Lung (tissue), 12 donors: ENCODE data around the gene CDC42BPB. TPM values are rescaled to one million over a fixed set of nuclear protein-coding genes. Genes with fewer than 3 reads are reported as not detected.
"Not testable (repeated sequence)": the region's sequence is repeated elsewhere in the genome, so short reads cannot be mapped to it uniquely, and the experiment has no call there.

Experiments
- ATAC-seq: fragments of 200-7000 bp; cut with Tn5 transposase; one replicate; pipeline ENCODE4 v1.9.1; 2020; ENCODE audit warnings: moderate number of reproducible peaks; ENCODE audit not compliant: insufficient read depth, low FRiP score
- DNase-seq, 3 donors: peaks; one replicate each; pipeline ENCODE4 v3.0.0-alpha.2; 2013 to 2017
- H3K27ac ChIP-seq, 2 donors: one replicate each; pipeline ENCODE4 v1.5.1; 2013; ENCODE audit warnings: mild to moderate bottlenecking in 2 of 2, moderate library complexity in 2 of 2, control low read depth in 1 of 2, inconsistent platforms in 1 of 2, low read depth in 1 of 2, low read length in 1 of 2
- H3K27me3 ChIP-seq, 3 donors: one replicate each; pipeline ENCODE4 v1.5.1; 2013; ENCODE audit warnings: low read length in 2 of 3; ENCODE audit not compliant: control insufficient read depth in 3 of 3, insufficient read depth in 3 of 3
- H3K36me3 ChIP-seq, 4 donors: one replicate each; pipeline ENCODE4 v1.5.1; 2013; ENCODE audit warnings: low read length in 4 of 4, mild to moderate bottlenecking in 1 of 4, moderate library complexity in 1 of 4; ENCODE audit not compliant: control insufficient read depth in 4 of 4, insufficient read depth in 4 of 4
- H3K4me1 ChIP-seq, 5 donors: one replicate each; pipeline ENCODE4 v1.5.1; 2013; ENCODE audit warnings: low read length in 5 of 5, mild to moderate bottlenecking in 2 of 5, moderate library complexity in 1 of 5; ENCODE audit not compliant: control insufficient read depth in 5 of 5, insufficient read depth in 5 of 5
- H3K4me3 ChIP-seq: one replicate; pipeline ENCODE4 v1.5.1; 2013; ENCODE audit warnings: mild to moderate bottlenecking, control low read depth, moderate library complexity
- H3K9ac ChIP-seq, 2 donors: one replicate each; pipeline ENCODE4 v1.5.1; 2013; ENCODE audit warnings: low read length in 2 of 2, control low read depth in 1 of 2; ENCODE audit not compliant: insufficient read depth in 1 of 2
- H3K9me3 ChIP-seq, 4 donors: one replicate each; pipeline ENCODE4 v1.5.1; 2013; ENCODE audit warnings: low read length in 3 of 4, mild to moderate bottlenecking in 1 of 4, moderate library complexity in 1 of 4; ENCODE audit not compliant: control insufficient read depth in 4 of 4, insufficient read depth in 3 of 4
- CTCF ChIP-seq: IDR thresholded peaks from 2 replicates; pipeline ENCODE4 v1.5.1; 2012; ENCODE audit warnings: mild to moderate bottlenecking; ENCODE audit errors: control extremely low read depth, extremely low read depth
- WGBS, 2 donors: extraction: QIAGEN DNeasy Blood & Tissue Kit; methylation state at CpG; one replicate each; pipeline ENCODE4 v1.1.7; 2013; 5-methylcytosine and 5-hydroxymethylcytosine counted together
- polyA plus RNA-seq, 2 donors: library from polyadenylated mRNA; stranded (reverse); fragments of 200-250 nt; gene quantifications; one replicate each; pipeline ENCODE4 v1.2.1, GENCODE V29; 2013
- total RNA-seq, 2 donors: library from RNA; depleted of rRNA in 1 of 2; stranded (reverse); fragments of >200 nt in 1 of 2; gene quantifications; one replicate each; pipeline ENCODE4 v1.2.1, GENCODE V29; 2014 to 2021
- donor health status: control.
- donor health status: control.
- donor health status: Bipolar disorder and iron deficiency.
- donor health status: healthy.
- donor health status: DM: yes; HTN: yes; CAD: no.

CDC42BPB gene
- total and polyA plus RNA-seq, 4 donors: 39.3 to 97.9 (median 66.6) TPM

- Histone ChIP-seq H3K36me3 (peaks cover 0 to 2% (median 0%) of the 10 kb centered on the region in 4 donors), H3K9me3 (peaks cover 0 to 3% (median 0%) of the 10 kb centered on the region in 4 donors), H3K27me3 (no peaks in the 10 kb centered on the region), H3K4me1 (peaks cover 0 to 16% (median 5%) of the 10 kb centered on the region in 5 donors), H3K9ac (no peak overlapping the region), H3K27ac (no peak overlapping the region), H3K4me3 (no peak overlapping the region)
- no peak for DNase-seq
- WGBS, 2 donors: 70 to 72% methylated on average over 11 of the region's 11 CpGs
- no peak for ATAC-seq
- no peak for TF ChIP-seq CTCF
Measured at GRCh38 chr14:103028161-103028767, 29.1 kb downstream of the CDC42BPB start.

- no peaks in the 10 kb centered on the region for H3K27me3 ChIP-seq
- DNase-seq (no peak), ATAC-seq (no peak)
- WGBS, 2 donors: 95 to 99% methylated on average over 3 of the region's 3 CpGs
- H3K9ac ChIP-seq: no peak overlapping the region
- peaks cover 0 to 3% (median 0%) of the 10 kb centered on the region in 4 donors for H3K9me3 ChIP-seq
- H3K4me3 ChIP-seq: no peak overlapping the region
- no peak for TF ChIP-seq CTCF
- peaks cover 0 to 2% (median 0%) of the 10 kb centered on the region in 4 donors for H3K36me3 ChIP-seq
- peaks cover 2 to 19% (median 6%) of the 10 kb centered on the region in 5 donors for H3K4me1 ChIP-seq
- no peak overlapping the region for H3K27ac ChIP-seq
Measured at GRCh38 chr14:103027451-103027850, 29.9 kb downstream of the CDC42BPB start.

- no peak overlapping the region for H3K9ac ChIP-seq
- TF ChIP-seq CTCF: no peak
Measured at GRCh38 chr14:103026988-103027387, 30.4 kb downstream of the CDC42BPB start.

GRCh38 chr14:103026196-103026595, 31.2 kb downstream of the CDC42BPB start:
- H3K4me1 ChIP-seq: peaks cover 5 to 27% (median 8%) of the 10 kb centered on the region in 5 donors
- ATAC-seq, DNase-seq, H3K27me3 ChIP-seq, H3K9me3 ChIP-seq, H3K9ac ChIP-seq, H3K36me3 ChIP-seq, H3K4me3 ChIP-seq, H3K27ac ChIP-seq: not testable (repeated sequence)
- 91 to 98% methylated on average over 6 of the region's 6 CpGs for WGBS, 2 donors

More at GRCh38 chr14:103026988-103027387, 30.4 kb downstream of the CDC42BPB start:
- DNase-seq (no peak), ATAC-seq (no peak)
- H3K27me3 ChIP-seq: no peaks in the 10 kb centered on the region
- peaks cover 0 to under 1% (median 0%) of the 10 kb centered on the region in 4 donors for H3K36me3 ChIP-seq
- H3K4me1 ChIP-seq: peaks cover 5 to 22% (median 7%) of the 10 kb centered on the region in 5 donors
- 92 to 94% methylated on average over 3 of the region's 3 CpGs for WGBS, 2 donors
- peaks cover 0 to 3% (median 0%) of the 10 kb centered on the region in 4 donors for H3K9me3 ChIP-seq
- no peak overlapping the region for H3K27ac ChIP-seq
- H3K4me3 ChIP-seq: no peak overlapping the region
